Lower leg skin (tissue), 3 donors: ENCODE measurements around the gene IFFO2.

Experiments
- POLR2A ChIP-seq, 2 donors: fragments of 450-650 bp; IDR thresholded peaks; one replicate each; pipeline ENCODE4 v1.6.1; 2016 to 2017; ENCODE audit warnings: antibody characterized with exemption in 2 of 2, mild to moderate bottlenecking in 1 of 2, moderate library complexity in 1 of 2
- TF ChIP-seq, protein P1 (sequence below), 3 donors: fragments of 450-650 bp; IDR thresholded peaks; one replicate each; pipeline ENCODE4 v1.5.1; 2016; ENCODE audit warnings: antibody characterized with exemption in 3 of 3, mild to moderate bottlenecking in 3 of 3, moderate library complexity in 2 of 3

DNA sequence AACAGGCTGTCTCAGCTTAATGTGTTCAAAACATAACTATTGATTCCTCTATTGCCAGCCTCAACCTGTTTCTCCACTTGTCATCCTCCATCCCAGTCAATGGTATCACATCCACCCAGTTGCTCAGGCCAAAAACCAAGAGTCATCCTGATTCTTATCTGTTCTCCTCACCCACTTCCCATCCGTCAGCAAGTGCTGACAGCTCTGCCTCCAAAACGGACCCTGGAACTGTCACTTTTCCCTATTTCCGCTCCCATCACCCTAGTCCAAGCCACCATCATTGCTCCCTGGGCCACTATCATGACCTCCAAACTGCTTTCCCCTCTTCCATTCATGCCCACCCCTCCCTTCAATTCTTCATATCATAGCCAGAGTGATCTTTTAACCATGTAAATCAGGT, 36.2 kb upstream of the IFFO2 start:
- TF ChIP-seq, protein P1, sequence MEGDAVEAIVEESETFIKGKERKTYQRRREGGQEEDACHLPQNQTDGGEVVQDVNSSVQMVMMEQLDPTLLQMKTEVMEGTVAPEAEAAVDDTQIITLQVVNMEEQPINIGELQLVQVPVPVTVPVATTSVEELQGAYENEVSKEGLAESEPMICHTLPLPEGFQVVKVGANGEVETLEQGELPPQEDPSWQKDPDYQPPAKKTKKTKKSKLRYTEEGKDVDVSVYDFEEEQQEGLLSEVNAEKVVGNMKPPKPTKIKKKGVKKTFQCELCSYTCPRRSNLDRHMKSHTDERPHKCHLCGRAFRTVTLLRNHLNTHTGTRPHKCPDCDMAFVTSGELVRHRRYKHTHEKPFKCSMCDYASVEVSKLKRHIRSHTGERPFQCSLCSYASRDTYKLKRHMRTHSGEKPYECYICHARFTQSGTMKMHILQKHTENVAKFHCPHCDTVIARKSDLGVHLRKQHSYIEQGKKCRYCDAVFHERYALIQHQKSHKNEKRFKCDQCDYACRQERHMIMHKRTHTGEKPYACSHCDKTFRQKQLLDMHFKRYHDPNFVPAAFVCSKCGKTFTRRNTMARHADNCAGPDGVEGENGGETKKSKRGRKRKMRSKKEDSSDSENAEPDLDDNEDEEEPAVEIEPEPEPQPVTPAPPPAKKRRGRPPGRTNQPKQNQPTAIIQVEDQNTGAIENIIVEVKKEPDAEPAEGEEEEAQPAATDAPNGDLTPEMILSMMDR (IDR thresholded peaks at IDR 0.05) = no peak
- TF ChIP-seq POLR2A (IDR thresholded peaks at IDR 0.05) = no peak
